GM18507 (cell line): ENCODE measurements around the gene CNTN1.
"Not testable (repeated sequence)": the region's sequence is repeated elsewhere in the genome, so short reads cannot be mapped to it uniquely, and the experiment has no call there.

Experiments used
- DNase-seq: peaks from one replicate; pipeline ENCODE4 v3.0.0; 2011; ENCODE audit warnings: low read depth; ENCODE audit not compliant: insufficient read length; ENCODE audit errors: extremely low spot score
- FAIRE-seq: peaks from 2 replicates; lab custom pipeline; 2011; peaks lifted over from hg19 to GRCh38; lab: Jason Lieb, UNC

The CNTN1 gene

DNA sequence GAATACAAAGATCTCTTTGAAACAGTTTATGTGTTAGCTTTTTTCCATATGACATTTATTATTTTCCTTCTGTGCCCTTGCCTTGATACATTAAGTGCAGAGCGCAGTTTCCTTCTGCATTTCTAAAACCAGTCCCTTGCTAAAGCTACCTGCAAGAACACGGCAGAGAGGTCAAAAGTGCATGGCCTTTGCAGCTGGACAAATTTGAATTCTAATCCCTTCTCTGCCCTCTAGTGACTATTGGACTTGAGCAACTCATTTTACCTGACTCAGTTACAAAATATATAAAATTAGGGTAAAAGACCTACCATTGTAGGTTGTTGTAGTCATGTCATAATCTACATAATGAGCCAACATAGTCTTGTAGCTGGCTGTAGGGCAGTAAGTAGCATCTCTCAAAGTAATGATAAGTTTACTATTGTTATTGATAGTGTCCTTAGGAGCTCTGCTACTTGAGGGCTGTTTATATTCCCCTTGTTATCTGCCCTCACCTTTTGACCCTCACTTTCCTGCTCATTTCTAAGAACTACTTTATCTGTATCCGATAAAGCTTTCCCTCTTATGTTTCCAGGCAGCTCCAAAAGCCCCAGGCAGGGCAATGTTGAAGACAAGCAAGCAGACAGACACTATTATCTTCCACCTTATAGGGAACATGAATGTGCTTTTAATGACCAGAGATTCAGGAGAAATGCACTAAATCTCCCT is 375.9 kb downstream of the CNTN1 start:
- DNase-seq = no peak
- no peak for FAIRE-seq

DNA sequence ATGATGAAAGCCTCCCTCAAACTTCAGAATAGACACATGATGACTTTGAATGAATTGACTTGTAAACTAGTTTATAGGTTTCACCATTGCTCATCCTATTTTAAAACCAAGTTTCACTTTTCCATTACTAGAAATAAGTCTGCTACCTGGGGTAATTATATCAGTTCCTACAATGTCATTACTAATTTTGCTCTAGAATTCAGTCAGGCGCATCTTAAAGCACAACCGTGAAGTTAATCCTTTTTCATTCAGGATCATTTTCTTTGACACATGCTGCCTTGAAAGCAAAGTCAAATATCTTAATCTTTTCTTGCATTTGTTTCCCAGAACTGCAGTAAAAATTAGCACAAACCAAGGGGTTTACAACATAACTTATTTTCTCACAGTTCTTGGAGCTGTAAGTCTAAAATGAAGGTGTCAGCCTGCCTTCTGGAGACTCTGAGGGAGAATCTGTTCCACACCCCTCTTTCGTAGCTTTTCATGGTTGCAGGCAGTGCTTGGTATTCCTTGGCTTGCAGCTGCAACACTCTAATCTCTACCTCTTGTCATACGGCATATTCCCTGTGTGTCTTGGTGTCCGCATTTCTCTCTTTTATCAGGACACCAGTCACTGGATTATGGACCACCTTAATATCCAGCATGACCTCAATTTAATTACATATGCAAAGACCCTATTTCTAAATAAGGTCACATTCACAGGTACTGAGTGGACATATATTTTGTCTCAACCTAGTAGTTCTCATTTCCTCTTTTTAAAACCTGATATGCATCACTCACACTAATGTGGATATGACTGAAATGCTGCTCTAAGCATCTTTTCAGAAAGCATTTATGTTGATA is 381.6 kb downstream of the CNTN1 start:
- FAIRE-seq = no peak
- DNase-seq = no peak

DNA sequence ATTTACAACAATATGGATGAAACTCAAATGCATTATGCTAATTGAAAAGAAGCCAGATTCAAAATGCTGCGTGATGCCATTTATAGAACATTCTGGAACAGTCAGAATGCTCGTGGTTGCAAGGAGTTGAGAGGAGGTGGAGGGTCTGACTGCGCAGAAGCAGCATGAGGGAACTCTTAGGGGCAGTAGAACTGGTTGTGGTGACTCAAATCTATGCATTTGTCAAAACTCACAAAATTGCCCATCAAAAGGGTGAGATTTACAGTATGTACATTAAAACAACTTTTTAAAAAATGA is 382.2 kb downstream of the CNTN1 start:
- FAIRE-seq (no peak), DNase-seq (no peak)

DNA sequence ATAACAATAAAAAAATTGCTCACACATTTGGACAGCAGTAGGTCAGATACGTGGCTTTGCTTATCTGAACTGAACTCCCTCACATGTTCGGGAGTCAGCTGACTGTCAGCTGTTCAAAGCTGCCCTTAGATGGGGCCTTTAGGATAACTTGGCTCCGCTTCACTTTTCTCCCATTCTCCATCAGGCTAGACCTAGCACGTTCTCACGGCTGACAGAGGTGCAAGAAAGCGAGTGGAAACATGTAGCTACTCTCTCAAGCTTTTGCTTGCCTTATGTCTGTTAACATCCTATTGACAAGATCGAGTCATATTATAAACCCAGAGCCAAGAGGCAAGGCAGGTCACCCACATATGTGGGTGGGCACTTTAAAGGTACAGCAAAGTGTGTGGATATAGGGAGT is 383.9 kb downstream of the CNTN1 start:
- FAIRE-seq = no peak

DNA sequence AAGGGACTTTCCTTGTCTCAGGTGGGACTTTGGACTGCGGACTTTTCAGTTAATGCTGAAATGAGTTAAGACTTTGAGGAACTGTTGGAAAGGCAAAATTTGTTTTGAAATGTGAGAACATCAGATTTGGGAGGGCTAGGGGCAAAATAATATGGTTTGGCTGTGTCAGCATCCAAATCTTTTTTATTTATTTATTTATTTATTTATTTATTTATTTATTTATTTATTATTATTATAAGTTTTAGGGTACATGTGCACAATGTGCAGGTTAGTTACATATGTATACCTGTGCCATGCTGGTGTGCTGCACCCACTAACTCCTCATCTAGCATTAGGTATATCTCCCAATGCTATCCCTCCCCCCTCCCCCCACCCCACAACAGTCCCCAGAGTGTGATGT is 389.0 kb downstream of the CNTN1 start:
- DNase-seq, FAIRE-seq: not testable (repeated sequence)

More for the DNA sequence above, 383.9 kb downstream of the CNTN1 start:
- DNase-seq = no peak

- FAIRE-seq (no peak), DNase-seq (no peak)
Observed at GRCh38 chr12:41089438-41089837, 397.2 kb downstream of the CNTN1 start.

- DNase-seq (no peak), FAIRE-seq (no peak)
Observed at GRCh38 chr12:41092115-41092514, 399.9 kb downstream of the CNTN1 start.

DNA sequence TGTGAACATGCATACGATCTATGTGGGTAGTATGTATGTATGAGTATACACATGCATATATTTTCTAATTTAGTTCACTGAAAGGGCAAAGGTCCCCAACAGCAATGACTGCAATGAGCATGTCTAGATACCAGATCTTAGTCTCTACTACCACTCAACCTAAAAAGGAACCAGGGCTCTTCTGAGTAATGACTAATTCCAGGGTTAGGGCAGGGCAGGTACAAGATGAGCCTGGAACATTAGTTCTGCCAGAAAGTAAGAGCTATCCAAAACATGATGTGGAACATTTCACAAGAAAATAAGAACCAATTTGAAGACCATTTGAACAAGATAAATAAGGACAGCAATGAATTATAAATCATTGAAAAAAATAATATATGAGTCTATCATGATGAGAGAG is 404.6 kb downstream of the CNTN1 start:
- DNase-seq (no peak), FAIRE-seq (no peak)

DNA sequence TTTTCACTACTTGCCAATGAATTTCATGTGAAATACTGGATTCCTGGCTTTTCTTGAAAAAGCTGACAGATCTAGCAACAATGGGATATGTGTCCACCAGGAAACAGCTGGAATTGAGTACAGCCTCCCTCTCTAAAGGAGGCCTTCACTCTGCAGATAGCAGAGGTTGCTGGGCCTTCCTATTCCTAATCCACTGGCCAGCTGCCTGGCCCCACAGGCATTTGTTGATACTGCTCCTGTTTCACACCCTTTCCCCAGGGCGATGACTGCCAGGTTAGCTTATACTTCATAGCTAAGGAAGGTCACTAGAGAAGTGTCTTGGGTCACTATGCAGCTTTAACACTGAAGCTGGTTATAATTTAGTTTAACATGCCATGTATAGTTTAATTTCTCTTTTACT is 408.3 kb downstream of the CNTN1 start:
- DNase-seq (no peak), FAIRE-seq (no peak)

DNA sequence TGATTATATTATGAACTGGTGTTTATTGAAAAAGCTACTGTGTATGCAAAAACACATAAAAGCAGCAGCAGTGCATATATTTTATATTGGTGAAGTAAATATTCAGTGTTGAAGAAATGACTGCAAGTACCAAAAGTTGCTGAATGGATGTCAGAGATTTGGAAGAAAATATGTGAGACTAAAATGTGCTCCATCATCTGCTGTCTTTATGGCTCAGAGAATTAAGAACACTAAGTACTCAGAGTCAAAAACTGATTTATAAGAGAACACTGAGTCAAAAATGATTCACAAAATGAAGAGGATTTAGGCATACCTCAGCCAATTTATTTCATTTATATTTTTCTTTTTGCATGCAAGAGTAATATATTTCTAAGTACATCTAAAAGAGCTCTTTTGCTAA is 409.6 kb downstream of the CNTN1 start:
- FAIRE-seq (no peak), DNase-seq (no peak)

DNA sequence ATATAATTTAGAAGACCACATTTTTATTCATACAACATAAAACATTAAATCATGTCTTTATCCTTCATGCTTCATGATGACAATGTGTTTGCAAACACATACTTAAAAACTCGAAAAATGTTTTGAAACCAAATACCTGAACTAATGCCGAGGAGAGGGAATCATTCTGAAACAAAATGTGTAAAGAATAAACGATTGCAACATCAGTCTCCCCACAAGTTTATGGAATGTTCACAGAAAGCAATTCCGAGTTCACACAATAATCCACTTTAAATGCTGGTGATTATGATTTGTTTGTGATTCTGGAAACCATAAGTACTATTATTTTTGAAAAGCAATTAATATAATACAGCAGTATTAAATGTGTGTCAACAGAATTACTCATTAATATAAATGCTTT is 411.4 kb downstream of the CNTN1 start:
- DNase-seq (no peak), FAIRE-seq (no peak)

GRCh38 chr12:41106315-41106714 is 414.1 kb downstream of the CNTN1 start:
- FAIRE-seq (no peak), DNase-seq (no peak)

DNA sequence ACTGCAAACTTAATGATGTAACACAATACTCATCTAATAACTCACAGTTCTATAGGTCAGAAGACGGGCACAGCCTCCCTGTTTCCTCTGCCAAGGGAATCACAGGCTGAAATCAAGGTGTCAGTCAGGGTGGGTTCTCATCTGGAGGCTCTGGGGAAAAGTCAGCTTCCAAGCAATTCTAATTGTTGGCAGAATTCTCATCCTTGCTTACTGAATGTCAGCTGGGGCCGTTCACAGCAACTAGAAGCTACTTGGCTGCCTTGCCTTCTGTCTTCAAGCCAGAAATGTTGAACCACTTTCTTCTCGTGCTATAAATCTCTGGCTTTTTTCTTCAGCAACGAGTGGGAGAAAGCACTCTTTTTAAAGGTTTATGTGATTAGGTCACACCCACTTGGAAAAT is 415.8 kb downstream of the CNTN1 start:
- no peak for FAIRE-seq

DNA sequence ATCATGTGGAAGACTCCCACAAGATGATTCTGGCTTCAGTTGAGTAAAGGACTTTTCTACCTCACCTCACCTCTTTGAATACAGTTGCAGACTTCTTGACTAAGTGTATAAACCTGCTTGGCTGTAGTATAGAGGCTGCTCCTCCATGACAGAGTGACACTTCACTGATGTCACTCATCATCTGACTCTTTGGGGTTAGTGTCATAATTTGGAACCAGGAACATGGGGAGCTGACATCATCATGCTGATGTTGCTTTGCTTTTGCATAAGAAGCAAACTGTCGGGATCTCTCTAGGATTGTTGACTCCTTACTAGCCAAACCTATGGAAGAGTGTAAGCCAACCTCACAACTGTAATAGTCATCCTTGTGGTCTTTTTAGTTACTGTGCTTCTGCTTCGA is 420.7 kb downstream of the CNTN1 start:
- DNase-seq = no peak
- no peak for FAIRE-seq

More for the DNA sequence above, 415.8 kb downstream of the CNTN1 start:
- no peak for DNase-seq

- FAIRE-seq (no peak), DNase-seq (no peak)
Observed at GRCh38 chr12:41120211-41120610, 428.0 kb downstream of the CNTN1 start.

DNA sequence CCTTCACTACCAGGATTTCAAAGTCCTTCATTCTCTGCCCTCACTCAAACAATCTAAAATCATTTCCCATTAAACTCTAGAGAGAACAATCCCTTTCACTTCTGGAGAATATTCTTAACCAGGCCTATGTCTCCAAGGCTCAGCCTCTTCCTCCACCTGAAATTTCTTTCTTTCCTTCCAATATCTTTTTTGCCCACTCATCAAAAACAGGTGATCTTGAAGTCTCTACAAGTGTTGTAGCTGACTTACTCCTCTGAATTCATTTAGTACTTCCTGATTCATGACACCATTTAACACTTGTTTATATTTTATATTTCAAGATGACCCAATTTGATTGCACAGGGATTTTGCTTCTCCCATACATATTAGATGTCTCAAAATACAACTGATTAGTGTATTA is 429.1 kb downstream of the CNTN1 start:
- FAIRE-seq = no peak

More for the DNA sequence above, 429.1 kb downstream of the CNTN1 start:
- DNase-seq = no peak
